ENCODE results near the gene PADI1. TPM values are rescaled to one million over a fixed set of nuclear protein-coding genes. Genes with fewer than 3 reads are reported as not detected.

Gene PADI1
- total RNA-seq, 4 donors from 2014 or later: 3.2 to 24.2 (median 6.6) TPM

DNA sequence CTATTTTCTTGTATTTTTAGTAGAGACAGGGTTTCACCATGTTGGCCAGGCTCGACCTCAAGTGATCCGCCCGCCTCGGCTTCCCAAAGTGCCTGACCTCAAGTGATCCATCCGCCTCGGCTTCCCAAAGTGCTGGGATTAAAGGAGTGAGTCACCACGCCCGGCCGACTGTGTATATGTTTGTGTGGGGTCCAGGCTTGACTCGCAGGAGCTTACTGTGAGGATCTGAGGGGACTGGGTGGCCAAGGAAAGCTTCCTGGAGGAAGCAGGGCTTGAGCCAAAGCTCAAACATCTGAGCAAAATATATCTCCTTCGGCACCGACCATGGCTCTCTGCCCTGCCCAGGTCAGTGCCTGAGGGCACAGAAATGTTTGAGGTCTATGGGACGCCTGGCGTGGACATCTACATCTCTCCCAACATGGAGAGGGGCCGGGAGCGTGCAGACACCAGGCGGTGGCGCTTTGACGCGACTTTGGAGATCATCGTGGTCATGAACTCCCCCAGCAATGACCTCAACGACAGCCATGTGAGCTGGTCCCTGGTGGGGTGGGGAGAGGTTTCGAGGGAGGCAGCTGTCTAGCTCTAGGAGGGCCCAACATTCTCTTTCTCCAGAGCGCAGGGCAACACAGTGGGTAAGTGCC, 54.4 kb downstream of the PADI1 start:
- no peak overlapping the region for H3K4me3 ChIP-seq (ENCODE audit: low read depth, poor library complexity, severe bottlenecking)
- intact Hi-C loops (cut with DNase I; ENCODE audit: low total_unique reads): no loop called here
- WGBS, 2 donors: 72% methylated on average over 24 of the region's 24 CpGs
- no peak for TF ChIP-seq POLR2A (IDR thresholded peaks at IDR 0.05)
- TF ChIP-seq, protein P1, sequence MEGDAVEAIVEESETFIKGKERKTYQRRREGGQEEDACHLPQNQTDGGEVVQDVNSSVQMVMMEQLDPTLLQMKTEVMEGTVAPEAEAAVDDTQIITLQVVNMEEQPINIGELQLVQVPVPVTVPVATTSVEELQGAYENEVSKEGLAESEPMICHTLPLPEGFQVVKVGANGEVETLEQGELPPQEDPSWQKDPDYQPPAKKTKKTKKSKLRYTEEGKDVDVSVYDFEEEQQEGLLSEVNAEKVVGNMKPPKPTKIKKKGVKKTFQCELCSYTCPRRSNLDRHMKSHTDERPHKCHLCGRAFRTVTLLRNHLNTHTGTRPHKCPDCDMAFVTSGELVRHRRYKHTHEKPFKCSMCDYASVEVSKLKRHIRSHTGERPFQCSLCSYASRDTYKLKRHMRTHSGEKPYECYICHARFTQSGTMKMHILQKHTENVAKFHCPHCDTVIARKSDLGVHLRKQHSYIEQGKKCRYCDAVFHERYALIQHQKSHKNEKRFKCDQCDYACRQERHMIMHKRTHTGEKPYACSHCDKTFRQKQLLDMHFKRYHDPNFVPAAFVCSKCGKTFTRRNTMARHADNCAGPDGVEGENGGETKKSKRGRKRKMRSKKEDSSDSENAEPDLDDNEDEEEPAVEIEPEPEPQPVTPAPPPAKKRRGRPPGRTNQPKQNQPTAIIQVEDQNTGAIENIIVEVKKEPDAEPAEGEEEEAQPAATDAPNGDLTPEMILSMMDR (IDR thresholded peaks at IDR 0.05): no peak
- DNase-seq (ENCODE audit: low spot score in 2 of 2): no peak

DNA sequence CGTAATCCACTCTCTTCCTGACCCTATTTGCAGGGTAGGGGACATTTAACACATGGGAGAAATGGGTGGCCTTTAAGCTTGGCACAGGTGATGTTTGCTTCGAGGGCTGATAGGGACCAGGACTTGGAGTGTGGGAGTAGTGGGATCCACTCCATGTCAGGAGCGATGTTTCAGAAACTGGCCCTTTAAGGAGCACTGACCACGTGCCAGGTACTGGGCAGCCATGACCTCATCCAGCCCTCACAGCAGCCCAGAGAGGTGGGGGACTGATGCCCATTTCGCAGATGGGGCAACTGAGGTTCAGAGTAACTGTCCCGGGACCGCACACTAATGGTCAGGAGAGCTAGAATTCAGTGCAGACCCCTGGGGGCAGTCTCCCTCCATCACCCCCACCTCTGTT, 55.3 kb downstream of the PADI1 start:
- H3K4me3 ChIP-seq (ENCODE audit: low read depth, poor library complexity, severe bottlenecking): no peak overlapping the region
- no peak for TF ChIP-seq POLR2A (IDR thresholded peaks at IDR 0.05)
- TF ChIP-seq, protein P1 (IDR thresholded peaks at IDR 0.05): no peak
- WGBS, 2 donors: 83 to 96% methylated on average over 7 of the region's 7 CpGs
- no peak for DNase-seq (ENCODE audit: low spot score in 2 of 2)
- intact Hi-C loops (cut with DNase I; ENCODE audit: low total_unique reads): no loop called here

DNA sequence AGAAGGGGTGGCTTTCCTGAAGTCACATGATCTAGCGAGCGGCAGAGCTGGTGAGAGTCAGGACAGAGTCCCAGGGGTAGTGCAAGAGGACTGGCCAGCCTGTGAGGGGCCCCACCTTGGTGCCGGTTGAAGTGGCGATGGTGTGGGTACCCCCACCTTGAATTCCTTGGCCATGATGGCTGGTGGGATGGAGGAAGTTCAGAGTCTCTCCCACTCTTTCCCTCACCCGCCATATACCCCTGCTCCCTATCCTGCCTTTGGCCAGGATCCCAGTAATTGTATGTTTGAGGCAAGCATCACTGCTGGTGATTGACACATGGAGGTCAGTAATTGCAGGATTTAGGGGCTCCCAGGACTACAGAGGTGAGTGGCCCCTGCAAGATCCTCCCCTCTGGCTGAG, 55.8 kb downstream of the PADI1 start:
- H3K4me3 ChIP-seq (ENCODE audit: low read depth, poor library complexity, severe bottlenecking): no peak overlapping the region
- 87 to 90% methylated on average over 5 of the region's 5 CpGs for WGBS, 2 donors
- no peak for TF ChIP-seq POLR2A (IDR thresholded peaks at IDR 0.05)
- TF ChIP-seq, protein P1 (IDR thresholded peaks at IDR 0.05): no peak
- no peak for DNase-seq (ENCODE audit: low spot score in 2 of 2)
- intact Hi-C loops (cut with DNase I; ENCODE audit: low total_unique reads): no loop called here

DNA sequence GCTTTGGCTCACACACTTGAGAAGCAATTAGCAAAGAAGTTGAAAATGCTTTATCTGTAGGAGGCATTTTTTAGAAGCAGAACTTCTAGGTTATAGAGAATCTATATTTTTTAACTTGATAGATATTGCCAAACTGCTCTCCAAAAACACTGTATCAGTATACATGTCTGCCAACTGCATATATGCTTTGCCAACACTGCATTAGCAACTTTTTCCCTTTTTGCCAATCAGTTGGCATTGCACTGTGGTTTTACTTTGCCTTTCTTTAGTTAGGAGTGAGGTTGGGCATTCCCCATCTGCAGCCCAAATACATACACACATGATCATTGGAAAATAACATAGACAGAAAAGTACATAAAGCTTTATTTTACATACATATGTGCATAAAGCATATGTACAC, 59.0 kb downstream of the PADI1 start:
- no peak for TF ChIP-seq POLR2A (IDR thresholded peaks at IDR 0.05)
- TF ChIP-seq, protein P1 (IDR thresholded peaks at IDR 0.05): no peak
- DNase-seq (ENCODE audit: low spot score in 2 of 2): no peak
- intact Hi-C loops (cut with DNase I; ENCODE audit: low total_unique reads): no loop called here
- no peak overlapping the region for H3K4me3 ChIP-seq (ENCODE audit: low read depth, poor library complexity, severe bottlenecking)

DNA sequence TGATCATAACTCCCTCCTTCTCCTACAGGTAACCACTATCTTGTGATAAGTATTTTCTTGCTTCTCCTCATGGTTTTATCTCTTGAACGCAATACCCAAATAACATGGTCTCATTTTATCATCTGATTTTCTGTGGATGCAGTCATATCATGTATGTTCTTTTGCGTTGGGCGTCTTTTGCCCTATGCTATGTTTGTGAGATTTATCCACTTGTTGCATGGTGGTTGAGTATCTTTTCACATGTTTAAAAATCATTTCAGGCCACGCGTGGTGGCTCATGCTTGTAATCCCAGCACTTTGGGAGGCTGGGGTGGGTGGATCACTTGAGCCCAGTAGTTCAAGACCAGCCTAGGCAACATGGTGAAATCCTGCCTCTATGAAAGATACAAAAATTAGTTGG, 59.5 kb downstream of the PADI1 start:
- intact Hi-C loops (cut with DNase I; ENCODE audit: low total_unique reads): no loop called here
- H3K4me3 ChIP-seq (ENCODE audit: low read depth, poor library complexity, severe bottlenecking): no peak overlapping the region
- 74 to 76% methylated on average over 5 of the region's 5 CpGs for WGBS, 2 donors
- TF ChIP-seq POLR2A (IDR thresholded peaks at IDR 0.05): no peak
- TF ChIP-seq, protein P1 (IDR thresholded peaks at IDR 0.05): no peak
- DNase-seq (ENCODE audit: low spot score in 2 of 2): no peak

DNA sequence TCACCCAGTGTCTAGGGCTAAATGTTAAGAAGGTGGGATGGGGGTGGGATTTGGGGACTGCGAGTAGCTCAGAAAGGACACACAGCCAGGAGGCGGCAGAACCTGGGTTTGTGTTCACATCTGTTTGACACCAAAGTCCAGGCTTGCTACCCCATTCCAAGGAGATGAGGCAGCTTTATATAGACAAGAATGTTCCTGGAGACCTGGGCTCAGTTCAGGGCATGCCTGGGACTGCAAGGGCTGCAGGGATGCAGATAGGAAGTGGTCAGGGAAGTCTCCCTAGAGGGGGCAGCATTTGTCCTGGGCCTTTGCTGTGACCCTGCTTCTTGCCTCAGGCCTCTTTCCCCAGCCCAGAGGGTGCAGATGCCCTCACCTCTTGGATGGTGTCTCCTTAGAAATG, 60.2 kb downstream of the PADI1 start:
- TF ChIP-seq, protein P1 (IDR thresholded peaks at IDR 0.05): no peak
- no peak for TF ChIP-seq POLR2A (IDR thresholded peaks at IDR 0.05)
- intact Hi-C loops (cut with DNase I; ENCODE audit: low total_unique reads): no loop called here
- H3K4me3 ChIP-seq (ENCODE audit: low read depth, poor library complexity, severe bottlenecking): no peak overlapping the region
- WGBS, 2 donors: 61% methylated on average over 2 of the region's 2 CpGs
- no peak for DNase-seq (ENCODE audit: low spot score in 2 of 2)
